ENCODE results near the gene REPS2.

Gene REPS2

GRCh38 chrX:17033225-17033624 lies 86.8 kb downstream of the REPS2 start:
- Histone ChIP-seq H3K56ac (ENCODE audit: low read length) (no peak overlapping the region), H3K27ac (ENCODE audit: low read depth, low read length) (no peak overlapping the region), H3K18ac (ENCODE audit: low read length) (no peak overlapping the region), H3K79me2 (ENCODE audit: control insufficient read depth, insufficient read depth, low read length) (no peaks in the 10 kb centered on the region), H4K8ac (ENCODE audit: low read depth, low read length) (no peak overlapping the region), H3K23ac (ENCODE audit: low read length) (no peak overlapping the region), H3K4me3 (ENCODE audit: low read length) (no peak overlapping the region), H3K4ac (ENCODE audit: low read depth, low read length) (no peak overlapping the region), H2AK5ac (ENCODE audit: low read length) (no peak overlapping the region), H2BK15ac (replicated peaks; ENCODE audit: low read depth) (no peak overlapping the region), H2BK120ac (ENCODE audit: low read depth, low read length) (no peak overlapping the region), H3K27me3 (ENCODE audit: insufficient read depth, low read length, poor library complexity) (no peaks in the 10 kb centered on the region), H3K36me3 (ENCODE audit: control insufficient read depth, insufficient read depth, low read length) (no peaks in the 10 kb centered on the region), H3K79me1 (ENCODE audit: low read length) (no peaks in the 10 kb centered on the region), H3K4me2 (ENCODE audit: low read length) (no peak overlapping the region), H3K9ac (ENCODE audit: low read length) (no peak overlapping the region), H2BK5ac (ENCODE audit: low read length) (no peak overlapping the region), H3K4me1 (ENCODE audit: control insufficient read depth, low read depth, low read length) (no peaks in the 10 kb centered on the region), H4K5ac (ENCODE audit: low read length) (no peak overlapping the region)
- DNase-seq, result no peak

- Histone ChIP-seq H3K9ac (ENCODE audit: low read length) (no peak overlapping the region), H3K27me3 (ENCODE audit: insufficient read depth, low read length, poor library complexity) (no peaks in the 10 kb centered on the region), H4K5ac (ENCODE audit: low read length) (no peak overlapping the region), H3K23ac (ENCODE audit: low read length) (no peak overlapping the region), H3K4me2 (ENCODE audit: low read length) (no peak overlapping the region), H2BK5ac (ENCODE audit: low read length) (no peak overlapping the region), H3K27ac (ENCODE audit: low read depth, low read length) (no peak overlapping the region), H3K18ac (ENCODE audit: low read length) (no peak overlapping the region), H3K79me1 (ENCODE audit: low read length) (no peaks in the 10 kb centered on the region), H2BK120ac (ENCODE audit: low read depth, low read length) (no peak overlapping the region), H3K4me3 (ENCODE audit: low read length) (no peak overlapping the region), H4K8ac (ENCODE audit: low read depth, low read length) (no peak overlapping the region), H3K4me1 (ENCODE audit: control insufficient read depth, low read depth, low read length) (no peaks in the 10 kb centered on the region), H3K4ac (ENCODE audit: low read depth, low read length) (no peak overlapping the region), H2BK15ac (replicated peaks; ENCODE audit: low read depth) (no peak overlapping the region), H2AK5ac (ENCODE audit: low read length) (no peak overlapping the region), H3K79me2 (ENCODE audit: control insufficient read depth, insufficient read depth, low read length) (no peaks in the 10 kb centered on the region), H3K56ac (ENCODE audit: low read length) (no peak overlapping the region), H3K36me3 (ENCODE audit: control insufficient read depth, insufficient read depth, low read length) (no peaks in the 10 kb centered on the region)
- no peak for DNase-seq
- no CpG with 5 or more reads among the region's 3 CpGs for WGBS (ENCODE audit: extremely low coverage, insufficient coverage, low lambda C conversion rate)
These were observed 88.7 kb downstream of the REPS2 start for GRCh38 chrX:17035111-17035510.

DNA sequence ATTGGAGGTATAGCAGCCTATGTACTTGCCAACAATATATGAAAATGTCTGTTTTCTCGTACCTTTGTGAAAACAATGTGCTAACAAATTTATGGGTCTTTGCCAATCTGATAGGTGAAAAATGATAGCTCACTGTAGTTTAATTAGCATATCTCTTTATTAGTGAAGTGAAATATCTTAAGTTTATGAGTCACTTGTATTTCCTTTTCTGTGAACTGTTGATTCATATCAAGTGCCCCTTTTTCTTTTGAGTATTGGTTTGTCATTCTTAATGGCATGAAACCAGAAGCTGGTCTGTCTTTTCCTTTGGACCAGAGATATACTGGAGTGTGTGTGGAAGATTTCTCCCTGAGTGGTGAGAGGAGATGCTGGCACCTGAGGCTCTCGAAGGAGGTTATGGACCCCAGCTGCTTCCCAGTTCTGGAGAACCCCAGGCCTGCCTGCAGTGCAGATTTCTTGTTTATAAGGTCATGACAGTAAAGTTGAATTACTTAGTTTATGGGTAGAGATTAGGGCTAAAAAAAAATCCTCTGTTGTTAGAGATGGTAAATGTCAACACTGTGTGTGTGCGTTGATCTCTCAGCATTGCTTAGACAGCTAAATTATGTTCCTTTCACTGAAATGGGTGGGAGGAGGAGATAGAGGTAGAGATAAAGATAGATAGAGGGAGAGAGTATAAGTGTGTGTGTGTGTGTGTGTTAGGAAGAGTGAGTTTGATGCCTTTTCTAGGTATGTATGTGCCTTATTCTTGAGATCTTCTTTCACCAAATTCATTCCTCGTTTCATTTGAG lies 89.9 kb downstream of the REPS2 start:
- Histone ChIP-seq H3K4me1 (ENCODE audit: control insufficient read depth, low read depth, low read length) (no peaks in the 10 kb centered on the region), H3K36me3 (ENCODE audit: control insufficient read depth, insufficient read depth, low read length) (no peaks in the 10 kb centered on the region), H2BK120ac (ENCODE audit: low read depth, low read length) (no peak overlapping the region), H3K27ac (ENCODE audit: low read depth, low read length) (no peak overlapping the region), H3K79me2 (ENCODE audit: control insufficient read depth, insufficient read depth, low read length) (no peaks in the 10 kb centered on the region), H2BK15ac (replicated peaks; ENCODE audit: low read depth) (no peak overlapping the region), H3K4me2 (ENCODE audit: low read length) (no peak overlapping the region), H2AK5ac (ENCODE audit: low read length) (no peak overlapping the region), H4K8ac (ENCODE audit: low read depth, low read length) (no peak overlapping the region), H3K79me1 (ENCODE audit: low read length) (no peaks in the 10 kb centered on the region), H2BK5ac (ENCODE audit: low read length) (no peak overlapping the region), H3K9ac (ENCODE audit: low read length) (no peak overlapping the region), H3K27me3 (ENCODE audit: insufficient read depth, low read length, poor library complexity) (no peaks in the 10 kb centered on the region), H4K5ac (ENCODE audit: low read length) (no peak overlapping the region), H3K4me3 (ENCODE audit: low read length) (no peak overlapping the region), H3K23ac (ENCODE audit: low read length) (no peak overlapping the region), H3K56ac (ENCODE audit: low read length) (no peak overlapping the region), H3K4ac (ENCODE audit: low read depth, low read length) (no peak overlapping the region), H3K18ac (ENCODE audit: low read length) (no peak overlapping the region)
- DNase-seq, result no peak
- no CpG with 5 or more reads among the region's 4 CpGs for WGBS (ENCODE audit: extremely low coverage, insufficient coverage, low lambda C conversion rate)

GRCh38 chrX:17038277-17038676 lies 91.8 kb downstream of the REPS2 start:
- Histone ChIP-seq H3K9ac (ENCODE audit: low read length) (no peak overlapping the region), H4K5ac (ENCODE audit: low read length) (no peak overlapping the region), H3K79me2 (ENCODE audit: control insufficient read depth, insufficient read depth, low read length) (no peaks in the 10 kb centered on the region), H3K79me1 (ENCODE audit: low read length) (no peaks in the 10 kb centered on the region), H3K27ac (ENCODE audit: low read depth, low read length) (no peak overlapping the region), H3K56ac (ENCODE audit: low read length) (no peak overlapping the region), H2BK5ac (ENCODE audit: low read length) (no peak overlapping the region), H3K4me2 (ENCODE audit: low read length) (no peak overlapping the region), H2BK15ac (replicated peaks; ENCODE audit: low read depth) (no peak overlapping the region), H3K4me1 (ENCODE audit: control insufficient read depth, low read depth, low read length) (no peaks in the 10 kb centered on the region), H3K27me3 (ENCODE audit: insufficient read depth, low read length, poor library complexity) (no peaks in the 10 kb centered on the region), H4K8ac (ENCODE audit: low read depth, low read length) (no peak overlapping the region), H3K18ac (ENCODE audit: low read length) (no peak overlapping the region), H2AK5ac (ENCODE audit: low read length) (no peak overlapping the region), H3K4me3 (ENCODE audit: low read length) (no peak overlapping the region), H3K4ac (ENCODE audit: low read depth, low read length) (no peak overlapping the region), H3K36me3 (ENCODE audit: control insufficient read depth, insufficient read depth, low read length) (no peaks in the 10 kb centered on the region), H3K23ac (ENCODE audit: low read length) (no peak overlapping the region), H2BK120ac (ENCODE audit: low read depth, low read length) (no peak overlapping the region)
- WGBS (ENCODE audit: extremely low coverage, insufficient coverage, low lambda C conversion rate), result no CpG with 5 or more reads among the region's 3 CpGs
- no peak for DNase-seq

DNA sequence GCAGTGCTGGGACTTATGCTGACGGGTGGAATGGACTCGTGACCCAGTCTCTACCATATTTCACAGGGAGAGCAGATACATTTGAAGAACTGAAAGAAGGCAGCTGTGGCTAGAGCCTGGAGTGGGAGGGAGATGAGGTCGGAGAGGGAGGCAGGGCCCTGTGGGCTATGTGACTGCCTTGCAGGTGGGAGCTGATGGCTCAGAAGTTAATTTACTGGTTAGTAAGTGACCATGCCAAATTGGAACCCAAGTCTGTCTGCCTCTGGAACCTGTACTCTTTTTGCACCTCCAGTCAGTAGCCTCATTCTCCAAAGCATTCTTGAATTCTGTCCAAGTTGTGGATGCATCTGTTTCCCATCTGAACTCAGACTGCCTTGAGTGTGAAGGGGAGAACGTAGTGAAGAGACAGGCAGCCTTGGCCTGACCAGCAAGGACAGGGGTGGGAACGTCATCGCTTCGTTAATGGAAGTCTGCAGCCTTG lies 92.3 kb downstream of the REPS2 start:
- no peak overlapping the region for H2BK5ac ChIP-seq (ENCODE audit: low read length)
- H3K4me2 ChIP-seq (ENCODE audit: low read length), result no peak overlapping the region
- no peak overlapping the region for H3K4me3 ChIP-seq (ENCODE audit: low read length)
- H3K18ac ChIP-seq (ENCODE audit: low read length), result no peak overlapping the region
- H2BK15ac ChIP-seq (replicated peaks; ENCODE audit: low read depth), result no peak overlapping the region
- H2BK120ac ChIP-seq (ENCODE audit: low read depth, low read length), result no peak overlapping the region
- no peaks in the 10 kb centered on the region for H3K79me2 ChIP-seq (ENCODE audit: control insufficient read depth, insufficient read depth, low read length)
- H3K36me3 ChIP-seq (ENCODE audit: control insufficient read depth, insufficient read depth, low read length), result no peaks in the 10 kb centered on the region
- H2AK5ac ChIP-seq (ENCODE audit: low read length), result no peak overlapping the region
- no peaks in the 10 kb centered on the region for H3K79me1 ChIP-seq (ENCODE audit: low read length)
- H3K4me1 ChIP-seq (ENCODE audit: control insufficient read depth, low read depth, low read length), result no peaks in the 10 kb centered on the region
- WGBS (ENCODE audit: extremely low coverage, insufficient coverage, low lambda C conversion rate), result no CpG with 5 or more reads among the region's 7 CpGs
- no peak overlapping the region for H4K8ac ChIP-seq (ENCODE audit: low read depth, low read length)
- H3K4ac ChIP-seq (ENCODE audit: low read depth, low read length), result no peak overlapping the region
- DNase-seq, result no peak
- H3K23ac ChIP-seq (ENCODE audit: low read length), result no peak overlapping the region
- no peak overlapping the region for H3K9ac ChIP-seq (ENCODE audit: low read length)
- no peak overlapping the region for H4K5ac ChIP-seq (ENCODE audit: low read length)
- H3K56ac ChIP-seq (ENCODE audit: low read length), result no peak overlapping the region
- H3K27ac ChIP-seq (ENCODE audit: low read depth, low read length), result no peak overlapping the region
- no peaks in the 10 kb centered on the region for H3K27me3 ChIP-seq (ENCODE audit: insufficient read depth, low read length, poor library complexity)

DNA sequence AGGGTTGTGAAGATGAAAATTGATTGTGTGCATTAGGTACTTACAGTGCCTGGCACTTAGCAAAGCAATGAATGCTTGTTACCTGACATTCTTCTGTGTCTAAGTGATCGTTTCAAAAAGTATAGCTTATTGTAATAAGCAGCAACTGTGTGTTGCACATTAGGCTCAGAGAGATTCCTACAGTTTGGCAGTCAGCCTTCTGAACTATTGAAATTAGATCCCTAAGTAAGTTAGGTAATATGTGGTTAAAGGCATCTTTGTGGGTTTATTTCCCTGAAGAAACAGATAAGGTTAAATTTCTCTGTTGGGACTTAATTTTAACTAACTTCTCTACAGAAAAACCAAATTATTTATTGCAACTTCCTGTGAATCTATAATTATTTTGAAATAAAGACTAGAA lies 93.4 kb downstream of the REPS2 start:
- Histone ChIP-seq H2BK15ac (replicated peaks; ENCODE audit: low read depth) (no peak overlapping the region), H4K8ac (ENCODE audit: low read depth, low read length) (no peak overlapping the region), H3K79me2 (ENCODE audit: control insufficient read depth, insufficient read depth, low read length) (no peaks in the 10 kb centered on the region), H3K4ac (ENCODE audit: low read depth, low read length) (no peak overlapping the region), H3K4me2 (ENCODE audit: low read length) (no peak overlapping the region), H2BK5ac (ENCODE audit: low read length) (no peak overlapping the region), H3K27me3 (ENCODE audit: insufficient read depth, low read length, poor library complexity) (no peaks in the 10 kb centered on the region), H3K27ac (ENCODE audit: low read depth, low read length) (no peak overlapping the region), H3K18ac (ENCODE audit: low read length) (no peak overlapping the region), H2BK120ac (ENCODE audit: low read depth, low read length) (no peak overlapping the region), H3K79me1 (ENCODE audit: low read length) (no peaks in the 10 kb centered on the region), H3K36me3 (ENCODE audit: control insufficient read depth, insufficient read depth, low read length) (no peaks in the 10 kb centered on the region), H3K23ac (ENCODE audit: low read length) (no peak overlapping the region), H4K5ac (ENCODE audit: low read length) (no peak overlapping the region), H3K56ac (ENCODE audit: low read length) (no peak overlapping the region), H3K4me3 (ENCODE audit: low read length) (no peak overlapping the region), H2AK5ac (ENCODE audit: low read length) (no peak overlapping the region), H3K9ac (ENCODE audit: low read length) (no peak overlapping the region), H3K4me1 (ENCODE audit: control insufficient read depth, low read depth, low read length) (no peaks in the 10 kb centered on the region)
- DNase-seq, result no peak
- no CpG with 5 or more reads among the region's 1 CpG for WGBS (ENCODE audit: extremely low coverage, insufficient coverage, low lambda C conversion rate)

All from mesendoderm (in vitro differentiated cells).